ENCODE measurements around the gene MTHFSD. TPM values are rescaled to one million over a fixed set of nuclear protein-coding genes. Genes with fewer than 3 reads are reported as not detected.

The MTHFSD gene
- total and polyA plus RNA-seq, 7 donors = 5.5 to 18.8 (median 10.9) TPM

GRCh38 chr16:86575754-86576557 is 20.9 kb upstream of the MTHFSD start:
- Histone ChIP-seq H3K36me3 (no peaks in the 10 kb centered on the region), H3K4me1 (peaks cover 0 to 31% (median 20%) of the 10 kb centered on the region in 4 donors), H3K27ac (peak overlapping the region in 2 of 4 donors; percentile 2 to 58), H3K9me3 (no peaks in the 10 kb centered on the region), H3K27me3 (peaks cover 49 to 100% (median 83%) of the 10 kb centered on the region in 3 donors), H3K4me3 (peak overlapping the region in 3 of 4 donors; percentile 26 to 35 (median 33))
- WGBS, 2 donors = 2 to 3% methylated on average over 54 of the region's 54 CpGs
- intact Hi-C loops (cut with DNase I) = loop anchor here (10.0 kb wide), 1 partner anchor 179 kb away; no protein-coding TSS in a partner anchor
- DNase-seq = no peak
- TF ChIP-seq POLR2A (IDR thresholded peaks at IDR 0.05) (no peak), EP300 (IDR thresholded peaks at IDR 0.05) (no peak), POLR2AphosphoS5 (IDR thresholded peaks at IDR 0.05) (peak; percentile 37 to 60 (median 50))
- TF ChIP-seq, protein P1, sequence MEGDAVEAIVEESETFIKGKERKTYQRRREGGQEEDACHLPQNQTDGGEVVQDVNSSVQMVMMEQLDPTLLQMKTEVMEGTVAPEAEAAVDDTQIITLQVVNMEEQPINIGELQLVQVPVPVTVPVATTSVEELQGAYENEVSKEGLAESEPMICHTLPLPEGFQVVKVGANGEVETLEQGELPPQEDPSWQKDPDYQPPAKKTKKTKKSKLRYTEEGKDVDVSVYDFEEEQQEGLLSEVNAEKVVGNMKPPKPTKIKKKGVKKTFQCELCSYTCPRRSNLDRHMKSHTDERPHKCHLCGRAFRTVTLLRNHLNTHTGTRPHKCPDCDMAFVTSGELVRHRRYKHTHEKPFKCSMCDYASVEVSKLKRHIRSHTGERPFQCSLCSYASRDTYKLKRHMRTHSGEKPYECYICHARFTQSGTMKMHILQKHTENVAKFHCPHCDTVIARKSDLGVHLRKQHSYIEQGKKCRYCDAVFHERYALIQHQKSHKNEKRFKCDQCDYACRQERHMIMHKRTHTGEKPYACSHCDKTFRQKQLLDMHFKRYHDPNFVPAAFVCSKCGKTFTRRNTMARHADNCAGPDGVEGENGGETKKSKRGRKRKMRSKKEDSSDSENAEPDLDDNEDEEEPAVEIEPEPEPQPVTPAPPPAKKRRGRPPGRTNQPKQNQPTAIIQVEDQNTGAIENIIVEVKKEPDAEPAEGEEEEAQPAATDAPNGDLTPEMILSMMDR (IDR thresholded peaks at IDR 0.05) = peak in 2 of 4 experiments; percentile 19 to 22

DNA sequence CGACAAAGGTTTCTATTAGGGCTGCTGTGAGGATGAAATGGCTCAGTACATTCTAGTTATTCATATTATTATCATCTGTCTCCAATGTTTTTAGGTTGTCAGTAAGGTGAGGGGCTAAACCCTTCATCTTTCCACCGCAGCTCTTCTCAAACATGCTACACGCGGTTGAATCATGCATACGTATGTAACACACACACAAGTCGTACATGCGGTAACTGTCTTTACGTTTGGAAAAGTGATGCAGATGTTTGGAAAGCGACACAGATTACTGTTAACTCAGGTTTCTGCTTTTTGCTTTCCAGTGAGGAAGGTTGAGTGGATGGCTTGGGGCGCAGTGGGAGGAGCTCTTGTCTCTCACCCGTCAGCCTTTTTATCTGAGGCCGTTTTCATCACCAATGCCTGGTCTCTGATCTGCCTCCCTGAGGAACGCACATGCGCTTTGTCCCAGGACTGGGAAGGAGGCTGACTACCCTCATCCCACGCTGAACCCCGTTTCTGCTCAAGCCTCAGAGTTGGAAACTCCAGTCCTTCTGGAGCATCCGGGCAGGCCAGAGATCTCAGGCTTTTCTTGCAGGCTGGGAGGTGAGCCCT is 20.2 kb upstream of the MTHFSD start:
- H3K27me3 ChIP-seq = peaks cover 49 to 100% (median 89%) of the 10 kb centered on the region in 3 donors
- peak overlapping the region in 1 of 4 donors; percentile 32 for H3K27ac ChIP-seq

DNA sequence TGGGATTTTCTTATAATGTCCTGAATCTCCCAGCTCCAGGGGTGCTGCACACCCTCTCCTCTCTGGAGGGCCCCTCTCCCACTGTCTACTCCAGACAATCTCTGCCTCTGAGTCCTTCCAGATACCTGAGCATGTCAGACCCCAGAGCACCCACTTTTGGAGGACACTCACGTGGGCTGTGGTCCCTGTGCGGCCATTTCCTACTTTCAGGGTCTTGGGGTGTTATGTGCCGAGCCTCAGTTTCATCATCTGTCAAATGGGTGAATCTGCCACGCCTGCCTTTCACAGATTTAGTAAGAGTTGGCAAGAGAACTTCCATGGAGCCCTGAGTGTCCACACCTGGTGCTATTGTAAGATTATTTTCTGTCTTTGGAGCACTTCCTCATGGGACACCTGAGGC is 19.6 kb upstream of the MTHFSD start:
- Histone ChIP-seq H3K27ac (peak overlapping the region in 1 of 4 donors; percentile 32), H3K27me3 (peaks cover 45 to 100% (median 89%) of the 10 kb centered on the region in 3 donors), H3K4me1 (peaks cover 0 to 30% (median 20%) of the 10 kb centered on the region in 4 donors), H3K9me3 (no peaks in the 10 kb centered on the region), H3K4me3 (no peak overlapping the region), H3K36me3 (no peaks in the 10 kb centered on the region)
- intact Hi-C loops (cut with DNase I) = loop anchor here (10.0 kb wide), 1 partner anchor 180 kb away; no protein-coding TSS in a partner anchor
- TF ChIP-seq POLR2AphosphoS5 (IDR thresholded peaks at IDR 0.05) = no peak
- no peak for TF ChIP-seq EP300 (IDR thresholded peaks at IDR 0.05)
- TF ChIP-seq, protein P1 (IDR thresholded peaks at IDR 0.05) = no peak
- TF ChIP-seq POLR2A (IDR thresholded peaks at IDR 0.05) = no peak
- 45 to 80% methylated on average over 4 of the region's 4 CpGs for WGBS, 2 donors
- DNase-seq = no peak

More for the DNA sequence above, 20.2 kb upstream of the MTHFSD start:
- Histone ChIP-seq H3K4me1 (peaks cover 0 to 31% (median 20%) of the 10 kb centered on the region in 4 donors), H3K36me3 (no peaks in the 10 kb centered on the region), H3K4me3 (peak overlapping the region in 2 of 4 donors; percentile 33 to 35), H3K9me3 (no peaks in the 10 kb centered on the region)
- intact Hi-C loops (cut with DNase I) = loop anchor here (10.0 kb wide), 1 partner anchor 180 kb away; no protein-coding TSS in a partner anchor
- TF ChIP-seq POLR2AphosphoS5 (IDR thresholded peaks at IDR 0.05) = no peak
- TF ChIP-seq, protein P1 (IDR thresholded peaks at IDR 0.05) = no peak
- TF ChIP-seq POLR2A (IDR thresholded peaks at IDR 0.05) = no peak
- no peak for TF ChIP-seq EP300 (IDR thresholded peaks at IDR 0.05)
- no peak for DNase-seq
- 50 to 69% methylated on average over 17 of the region's 17 CpGs for WGBS, 2 donors

GRCh38 chr16:86573646-86574508 is 18.8 kb upstream of the MTHFSD start:
- no peak overlapping the region for H3K27ac ChIP-seq
- intact Hi-C loops (cut with DNase I) = loop anchor here (10.0 kb wide), 1 partner anchor 181 kb away; no protein-coding TSS in a partner anchor
- H3K4me1 ChIP-seq = peaks cover 0 to 22% (median 14%) of the 10 kb centered on the region in 4 donors
- no peaks in the 10 kb centered on the region for H3K36me3 ChIP-seq
- TF ChIP-seq, protein P1 (IDR thresholded peaks at IDR 0.05) = no peak
- TF ChIP-seq EP300 (IDR thresholded peaks at IDR 0.05) (no peak), POLR2A (IDR thresholded peaks at IDR 0.05) (no peak), POLR2AphosphoS5 (IDR thresholded peaks at IDR 0.05) (no peak)
- H3K27me3 ChIP-seq = peaks cover 39 to 100% (median 87%) of the 10 kb centered on the region in 3 donors
- no peak for DNase-seq
- 52 to 67% methylated on average over 13 of the region's 13 CpGs for WGBS, 2 donors
- H3K4me3 ChIP-seq = no peak overlapping the region
- no peaks in the 10 kb centered on the region for H3K9me3 ChIP-seq
